Measurements from ENCODE around the gene PTPRD. TPM values are rescaled to one million over a fixed set of nuclear protein-coding genes. Genes with fewer than 3 reads are reported as not detected.

Gene PTPRD
- total and polyA plus RNA-seq, 2 of the 4 experiments (the other 2 are of a cell fraction) = 0.07 to 0.18 TPM

DNA sequence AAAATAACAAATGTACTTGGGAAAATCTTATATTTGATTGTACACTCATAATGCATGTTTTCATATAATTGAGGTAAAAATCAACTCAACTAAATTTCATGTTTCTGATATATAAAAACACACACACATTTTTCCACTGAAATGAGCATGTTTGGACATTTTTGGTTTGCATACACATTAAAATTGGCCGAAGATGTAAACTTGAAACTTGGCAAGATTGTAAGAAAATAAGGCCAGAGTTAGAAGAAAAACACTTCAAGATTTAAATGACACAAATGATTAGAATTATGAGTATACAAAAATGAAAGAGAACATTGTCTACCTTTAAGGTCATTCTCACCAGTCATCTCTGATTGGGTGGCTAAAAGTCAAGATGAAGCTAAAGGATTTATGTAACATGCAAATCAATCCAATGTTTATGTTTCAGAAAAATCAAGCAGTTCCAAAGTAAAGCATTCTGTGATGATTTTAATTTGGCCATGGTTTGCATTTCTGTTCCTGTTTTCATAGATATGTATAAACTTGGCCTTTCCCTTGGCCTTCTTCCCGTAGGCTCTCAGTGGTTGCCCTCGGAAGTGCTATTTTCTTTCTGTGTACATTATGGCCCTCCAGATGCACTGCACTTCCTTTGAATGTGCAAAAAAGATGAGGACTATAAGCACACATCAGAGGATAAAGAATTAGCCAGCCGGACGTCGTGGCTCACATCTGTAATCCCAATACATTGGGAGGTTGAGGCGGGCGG lies 1707.9 kb downstream of the PTPRD start:
- H3K79me1 ChIP-seq (ENCODE audit: low read depth in 1 of 2, low read length in 2 of 2) = no peaks in the 10 kb centered on the region
- H3K4me2 ChIP-seq (ENCODE audit: low read depth, low read length) = no peak overlapping the region
- H4K8ac ChIP-seq (ENCODE audit: low read depth in 2 of 2, low read length in 2 of 2) = no peak overlapping the region
- no peak overlapping the region for H4K91ac ChIP-seq (ENCODE audit: insufficient read depth, low read depth, low read length)
- no peaks in the 10 kb centered on the region for H3K9me1 ChIP-seq (ENCODE audit: insufficient read depth, low read length)
- H2AFZ ChIP-seq (replicated peaks; ENCODE audit: low read length, poor library complexity) = no peak overlapping the region
- no peak overlapping the region for H3K4me3 ChIP-seq (ENCODE audit: insufficient read depth, low read depth, low read length)
- no peaks in the 10 kb centered on the region for H3K27me3 ChIP-seq (ENCODE audit: control insufficient read depth, insufficient read depth, low read length)
- TF ChIP-seq MAFK (IDR thresholded peaks at IDR 0.05; ENCODE audit: low read depth, low read length) (no peak), FOS (IDR thresholded peaks at IDR 0.05; ENCODE audit: low read depth, low read length) (no peak), CEBPB (IDR thresholded peaks at IDR 0.05; ENCODE audit: low read depth, low read length) (no peak), CHD1 (IDR thresholded peaks at IDR 0.05; ENCODE audit: low read depth, low read length) (no peak), RCOR1 (IDR thresholded peaks at IDR 0.05; ENCODE audit: insufficient replicate concordance, low read length) (no peak)
- TF ChIP-seq, protein P1, sequence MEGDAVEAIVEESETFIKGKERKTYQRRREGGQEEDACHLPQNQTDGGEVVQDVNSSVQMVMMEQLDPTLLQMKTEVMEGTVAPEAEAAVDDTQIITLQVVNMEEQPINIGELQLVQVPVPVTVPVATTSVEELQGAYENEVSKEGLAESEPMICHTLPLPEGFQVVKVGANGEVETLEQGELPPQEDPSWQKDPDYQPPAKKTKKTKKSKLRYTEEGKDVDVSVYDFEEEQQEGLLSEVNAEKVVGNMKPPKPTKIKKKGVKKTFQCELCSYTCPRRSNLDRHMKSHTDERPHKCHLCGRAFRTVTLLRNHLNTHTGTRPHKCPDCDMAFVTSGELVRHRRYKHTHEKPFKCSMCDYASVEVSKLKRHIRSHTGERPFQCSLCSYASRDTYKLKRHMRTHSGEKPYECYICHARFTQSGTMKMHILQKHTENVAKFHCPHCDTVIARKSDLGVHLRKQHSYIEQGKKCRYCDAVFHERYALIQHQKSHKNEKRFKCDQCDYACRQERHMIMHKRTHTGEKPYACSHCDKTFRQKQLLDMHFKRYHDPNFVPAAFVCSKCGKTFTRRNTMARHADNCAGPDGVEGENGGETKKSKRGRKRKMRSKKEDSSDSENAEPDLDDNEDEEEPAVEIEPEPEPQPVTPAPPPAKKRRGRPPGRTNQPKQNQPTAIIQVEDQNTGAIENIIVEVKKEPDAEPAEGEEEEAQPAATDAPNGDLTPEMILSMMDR (conservative IDR thresholded peaks at IDR 0.05; ENCODE audit: low read depth, low read length) = no peak
- H3K4ac ChIP-seq (ENCODE audit: low read depth, low read length) = no peak overlapping the region
- H3K14ac ChIP-seq (replicated peaks; ENCODE audit: low read depth, low read length) = no peak overlapping the region
- no peaks in the 10 kb centered on the region for H3K4me1 ChIP-seq (ENCODE audit: control insufficient read depth, insufficient read depth, low read length)
- no CpG with 5 or more reads among the region's 8 CpGs for WGBS, 2 experiments (ENCODE audit: extremely low coverage in 2 of 2, insufficient read length in 1 of 2)
- no peak overlapping the region for H2BK5ac ChIP-seq (ENCODE audit: low read depth, low read length, poor library complexity, severe bottlenecking)
- no peak overlapping the region for H3K56ac ChIP-seq (ENCODE audit: extremely low read depth, insufficient read depth, low read length)
- dilution Hi-C loops (cut with HindIII; ENCODE audit: low sequenced_read_pairs, unreplicated experiment) = no loop called here
- no peak overlapping the region for H2BK20ac ChIP-seq (ENCODE audit: low read depth, low read length)
- no peak overlapping the region for H2AK9ac ChIP-seq (replicated peaks; ENCODE audit: low read depth, low read length, poor library complexity)
- peak overlapping the region; percentile 35; the same call in 1 of the 2 replicates for H3K27ac ChIP-seq (ENCODE audit: insufficient read depth, low read length)
- ATAC-seq (ENCODE audit: low read depth) (no peak), DNase-seq (no peak)
- intact Hi-C loops (cut with micrococcal nuclease) = no loop called here
- peaks cover 2% of the 10 kb centered on the region; the same call in 1 of the 2 replicates for H3K9me3 ChIP-seq (ENCODE audit: control insufficient read depth, insufficient read depth, low read length)
- no TSS peak for BruUV-seq (replicated peaks)
- no peak overlapping the region for H3K9ac ChIP-seq (ENCODE audit: low read depth, low read length)
- no peak overlapping the region for H2BK15ac ChIP-seq (ENCODE audit: low read depth, low read length)
- H4K5ac ChIP-seq (ENCODE audit: low read depth, low read length) = no peak overlapping the region
- in situ Hi-C loops (cut with MboI; ENCODE audit: low sequenced_read_pairs) = no loop called here
- POLR2A ChIA-PET (ENCODE audit: unreplicated experiment) = no interaction called here
- H2BK120ac ChIP-seq (ENCODE audit: low read depth, low read length) = no peak overlapping the region
- H3K18ac ChIP-seq (ENCODE audit: low read depth, low read length) = no peak overlapping the region
- H2AK5ac ChIP-seq (ENCODE audit: low read depth, low read length) = no peak overlapping the region
- no peaks in the 10 kb centered on the region for H4K20me1 ChIP-seq (ENCODE audit: insufficient read depth, low read length)
- CTCF ChIA-PET = no interaction called here
- no peak overlapping the region for H3K23ac ChIP-seq (ENCODE audit: low read depth, low read length)
- H3K36me3 ChIP-seq (ENCODE audit: control insufficient read depth, insufficient read depth, low read length) = no peaks in the 10 kb centered on the region
